Kidney (tissue), 14 donors: ENCODE data around the gene HLTF. TPM values are rescaled to one million over a fixed set of nuclear protein-coding genes. Genes with fewer than 3 reads are reported as not detected.

Source experiments
- DNase-seq, 5 donors: peaks; one replicate each; pipeline ENCODE4 v3.0.0-alpha.2; 2013 to 2020
- FAIRE-seq: peaks from 2 replicates; lab custom pipeline; 2012; peaks lifted over from hg19 to GRCh38; lab: Jason Lieb, UNC
- H3K27ac ChIP-seq, 2 donors: one replicate each; pipeline ENCODE4 v1.7.0; 2013; ENCODE audit warnings: low read depth in 2 of 2, low read length in 2 of 2, inconsistent platforms in 1 of 2
- H3K27me3 ChIP-seq: one replicate; pipeline ENCODE4 v1.7.1; 2013; ENCODE audit warnings: low read length, inconsistent platforms; ENCODE audit not compliant: control insufficient read depth, insufficient read depth
- H3K36me3 ChIP-seq, 3 donors: one replicate each; pipeline versions ENCODE4 v1.7.0 to v1.7.1; 2013; ENCODE audit warnings: low read length in 3 of 3, control low read depth in 1 of 3, inconsistent platforms in 1 of 3; ENCODE audit not compliant: insufficient read depth in 3 of 3, control insufficient read depth in 2 of 3
- H3K4me1 ChIP-seq, 3 donors: one replicate each; pipeline versions ENCODE4 v1.7.0 to v1.7.1; 2013; ENCODE audit warnings: low read length in 3 of 3, inconsistent platforms in 1 of 3, low read depth in 1 of 3; ENCODE audit not compliant: control insufficient read depth in 2 of 3, insufficient read depth in 2 of 3
- H3K4me3 ChIP-seq, 3 donors: one replicate each; pipeline versions ENCODE4 v1.7.0 to v1.8.1; 2013; ENCODE audit warnings: low read length in 3 of 3, control low read depth in 1 of 3, inconsistent platforms in 1 of 3
- H3K9ac ChIP-seq, 3 donors: one replicate each; pipeline versions ENCODE4 v1.7.0 to v1.7.1; 2013; ENCODE audit warnings: low read length in 3 of 3, control low read depth in 1 of 3, inconsistent platforms in 1 of 3
- H3K9me3 ChIP-seq, 3 donors: one replicate each; pipeline versions ENCODE4 v1.7.0 to v1.7.1; 2013; ENCODE audit warnings: low read length in 3 of 3, control low read depth in 1 of 3, inconsistent platforms in 1 of 3; ENCODE audit not compliant: control insufficient read depth in 2 of 3, insufficient read depth in 1 of 3
- intact Hi-C: fragments of 100-400 bp; cut with DNase I; formaldehyde crosslinking; loops from one replicate; pipeline ENCODE4 v1.11.1; 2022
- polyA plus RNA-seq: library from polyadenylated mRNA; stranded (reverse); fragments of 350-450 nt; fragmentation: Illumina TruSeq; extraction: RNeasy Lipid Tissue Mini Kit (QIAGEN cat#74804); gene quantifications from one replicate; pipeline ENCODE4 v1.2.3, GENCODE V29; 2014; ENCODE audit warnings: low read depth, low replicate concordance; ENCODE audit not compliant: insufficient read depth
- total RNA-seq: library from RNA; stranded (reverse); fragmentation: NEBNext Ultra II Directional; extraction: Animal tissue kit (Norgen Biotek cat#: 25700); gene quantifications from one replicate; pipeline ENCODE4 v1.2.1, GENCODE V29; 2021
- TF ChIP-seq, protein P1 (sequence below): IDR thresholded peaks from 3 replicates; pipeline ENCODE4 v1.5.1; 2012; ENCODE audit warnings: mild to moderate bottlenecking, moderate library complexity, borderline replicate concordance; ENCODE audit not compliant: insufficient read depth; ENCODE audit errors: extremely low read depth
- donor health status: control.
- donor health status: control.
- donor health status: control.
- donor health status: control.
- donor health status: control.
- donor health status: DM: yes; HTN: yes; CAD: no.
- donor health status: Normal renal cell carcinoma (clear cell type).

HLTF gene
- total and polyA plus RNA-seq, 2 donors from 2014 or later: 10.3 to 30.2 TPM

DNA sequence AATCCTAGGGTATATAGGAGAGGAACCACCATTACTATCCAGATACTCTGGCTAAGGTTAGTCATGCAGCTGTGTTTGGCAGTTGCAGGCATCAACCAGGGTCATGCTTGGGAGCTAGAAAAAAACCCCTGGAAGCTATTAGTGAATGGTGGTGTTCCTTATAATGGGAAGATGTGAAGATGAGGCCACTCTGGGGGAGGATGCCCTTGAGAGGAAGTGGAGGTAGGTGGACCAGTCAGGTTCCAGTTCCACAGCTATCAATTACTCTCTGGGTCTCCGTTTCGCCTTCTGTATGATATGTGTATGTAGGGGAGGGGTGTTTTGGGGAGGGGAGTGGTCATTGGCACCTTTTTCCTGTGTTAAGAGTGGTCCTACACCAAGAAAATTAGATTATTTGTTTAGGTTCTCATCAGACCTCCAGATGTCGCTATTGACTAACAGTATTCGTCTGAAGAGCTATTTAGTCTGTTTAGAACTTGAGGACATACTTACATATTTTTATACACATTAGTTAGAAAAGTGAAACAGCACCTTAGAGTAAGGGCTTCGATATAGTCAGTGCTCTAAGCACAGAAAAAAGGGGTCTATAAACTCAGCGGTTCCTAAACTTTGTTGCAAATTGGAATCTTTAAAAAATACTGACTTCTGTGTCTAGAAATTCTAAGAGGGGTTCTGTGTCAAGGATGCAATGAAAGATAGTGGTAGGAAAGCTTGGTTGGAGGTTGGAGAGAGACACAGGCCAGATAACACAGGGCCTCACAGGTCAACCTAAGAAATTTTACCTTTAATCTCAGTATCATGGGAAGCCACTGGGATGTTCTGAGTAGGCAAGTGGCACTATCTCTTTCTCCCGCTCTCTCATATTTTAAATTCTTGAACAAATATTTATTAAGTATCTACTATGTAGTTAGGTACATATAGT, 34.0 kb upstream of the HLTF start:
- Histone ChIP-seq H3K27ac (no peak overlapping the region), H3K36me3 (no peaks in the 10 kb centered on the region), H3K9ac (no peak overlapping the region), H3K9me3 (no peaks in the 10 kb centered on the region), H3K4me3 (no peak overlapping the region), H3K4me1 (no peaks in the 10 kb centered on the region), H3K27me3 (no peaks in the 10 kb centered on the region)
- intact Hi-C loops: loop anchor here (2.0 kb wide), 1 partner anchor 152 kb away; no protein-coding TSS in a partner anchor
- TF ChIP-seq, protein P1, sequence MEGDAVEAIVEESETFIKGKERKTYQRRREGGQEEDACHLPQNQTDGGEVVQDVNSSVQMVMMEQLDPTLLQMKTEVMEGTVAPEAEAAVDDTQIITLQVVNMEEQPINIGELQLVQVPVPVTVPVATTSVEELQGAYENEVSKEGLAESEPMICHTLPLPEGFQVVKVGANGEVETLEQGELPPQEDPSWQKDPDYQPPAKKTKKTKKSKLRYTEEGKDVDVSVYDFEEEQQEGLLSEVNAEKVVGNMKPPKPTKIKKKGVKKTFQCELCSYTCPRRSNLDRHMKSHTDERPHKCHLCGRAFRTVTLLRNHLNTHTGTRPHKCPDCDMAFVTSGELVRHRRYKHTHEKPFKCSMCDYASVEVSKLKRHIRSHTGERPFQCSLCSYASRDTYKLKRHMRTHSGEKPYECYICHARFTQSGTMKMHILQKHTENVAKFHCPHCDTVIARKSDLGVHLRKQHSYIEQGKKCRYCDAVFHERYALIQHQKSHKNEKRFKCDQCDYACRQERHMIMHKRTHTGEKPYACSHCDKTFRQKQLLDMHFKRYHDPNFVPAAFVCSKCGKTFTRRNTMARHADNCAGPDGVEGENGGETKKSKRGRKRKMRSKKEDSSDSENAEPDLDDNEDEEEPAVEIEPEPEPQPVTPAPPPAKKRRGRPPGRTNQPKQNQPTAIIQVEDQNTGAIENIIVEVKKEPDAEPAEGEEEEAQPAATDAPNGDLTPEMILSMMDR: peak; percentile 78
- FAIRE-seq (peak; percentile 25), DNase-seq (peak in 2 of 5 donors; percentile 73 to 86)

DNA sequence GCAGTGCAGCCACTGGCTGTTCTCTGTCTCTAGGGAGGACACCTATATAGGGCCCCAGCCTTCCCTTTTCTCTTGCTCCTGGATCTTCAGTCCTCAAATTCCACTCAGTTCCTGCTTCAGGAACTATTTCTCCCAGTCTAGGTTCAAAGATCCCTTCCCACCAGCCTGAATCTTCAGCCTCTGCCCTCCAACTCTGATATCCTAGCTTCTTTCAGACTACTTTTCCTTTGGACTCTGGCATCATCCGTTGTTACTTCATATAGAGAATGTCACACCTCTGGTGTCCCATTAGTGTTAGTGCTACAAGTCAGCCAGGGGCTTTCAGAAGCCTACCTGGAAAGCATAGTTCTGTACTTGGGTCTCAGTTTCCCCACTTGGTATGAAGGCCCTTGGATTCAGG, 33.1 kb upstream of the HLTF start:
- TF ChIP-seq, protein P1: no peak
- Histone ChIP-seq H3K36me3 (no peaks in the 10 kb centered on the region), H3K4me3 (no peak overlapping the region), H3K4me1 (no peaks in the 10 kb centered on the region), H3K27me3 (no peaks in the 10 kb centered on the region), H3K27ac (no peak overlapping the region), H3K9ac (no peak overlapping the region), H3K9me3 (no peaks in the 10 kb centered on the region)
- FAIRE-seq (no peak), DNase-seq (no peak)
- intact Hi-C loops: no loop called here

DNA sequence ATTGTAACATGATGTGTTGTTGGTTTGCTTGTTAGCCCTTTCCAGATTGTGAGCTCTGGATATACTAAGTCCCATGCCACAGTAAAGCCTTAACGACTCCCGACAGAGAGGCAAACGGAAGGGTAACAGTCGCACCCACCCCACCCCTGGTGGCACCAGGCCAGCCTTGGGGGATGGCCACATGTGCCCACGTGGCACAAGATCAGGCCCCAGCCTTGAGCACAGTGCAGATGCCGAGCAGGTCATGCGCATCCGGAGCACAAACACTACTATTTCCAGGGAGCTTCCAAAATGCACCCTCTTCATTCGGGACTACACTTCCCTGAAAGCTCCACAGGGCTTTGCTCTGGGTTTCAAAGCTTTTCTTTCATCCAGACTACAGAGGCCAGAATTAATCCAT, 32.4 kb upstream of the HLTF start:
- Histone ChIP-seq H3K9ac (no peak overlapping the region), H3K9me3 (no peaks in the 10 kb centered on the region), H3K4me3 (no peak overlapping the region), H3K27me3 (no peaks in the 10 kb centered on the region), H3K36me3 (no peaks in the 10 kb centered on the region), H3K27ac (no peak overlapping the region), H3K4me1 (no peaks in the 10 kb centered on the region)
- FAIRE-seq: no peak
- intact Hi-C loops: no loop called here
- DNase-seq: no peak
- TF ChIP-seq, protein P1: no peak
